Measurements from ENCODE around the gene POU2F2.
A peak's percentile ranks its signal among the peaks of the same experiment; 100 is the strongest.

POU2F2 gene

DNA sequence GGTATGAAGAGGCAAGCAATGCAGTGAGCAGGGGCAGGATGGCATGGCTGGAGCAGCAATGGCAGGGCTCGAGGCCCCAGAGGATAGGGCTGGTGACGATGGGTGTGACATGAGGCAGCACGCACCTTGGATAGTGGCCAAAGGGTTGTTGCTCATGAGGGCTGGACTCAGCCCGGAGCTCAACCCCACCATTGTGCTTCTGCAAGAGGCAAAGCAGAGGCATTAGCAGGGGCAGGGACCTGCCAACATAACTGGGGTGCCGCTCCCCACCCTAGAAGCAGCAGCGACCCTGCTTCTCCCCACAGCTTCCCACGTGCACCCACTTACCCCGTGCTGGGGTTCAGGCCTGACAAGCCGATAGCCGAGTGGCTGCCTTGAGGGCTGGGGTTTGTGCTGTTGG is 40.5 kb downstream of the POU2F2 start:
- no peak overlapping the region for H3K27ac ChIP-seq (ENCODE audit: low read depth, low read length)
- peak overlapping the region in 1 of 2 donors; percentile 16 for H3K4me3 ChIP-seq (ENCODE audit: low read depth in 1 of 2, low read length in 2 of 2)
- H3K4me1 ChIP-seq (ENCODE audit: control insufficient read depth in 1 of 2, insufficient read depth in 2 of 2, low read length in 2 of 2) = peaks cover 10 to 14% of the 10 kb centered on the region in 2 donors
- no peaks in the 10 kb centered on the region for H3K36me3 ChIP-seq (ENCODE audit: control insufficient read depth in 1 of 2, insufficient read depth in 2 of 2, low read length in 2 of 2)
- H3K9ac ChIP-seq (ENCODE audit: low read depth in 1 of 2, low read length in 2 of 2) = no peak overlapping the region
- H3K27me3 ChIP-seq (ENCODE audit: control insufficient read depth in 1 of 2, insufficient read depth in 2 of 2, low read length in 2 of 2) = no peaks in the 10 kb centered on the region
- H3K9me3 ChIP-seq (ENCODE audit: control insufficient read depth in 1 of 2, low read length in 2 of 2) = no peaks in the 10 kb centered on the region

DNA sequence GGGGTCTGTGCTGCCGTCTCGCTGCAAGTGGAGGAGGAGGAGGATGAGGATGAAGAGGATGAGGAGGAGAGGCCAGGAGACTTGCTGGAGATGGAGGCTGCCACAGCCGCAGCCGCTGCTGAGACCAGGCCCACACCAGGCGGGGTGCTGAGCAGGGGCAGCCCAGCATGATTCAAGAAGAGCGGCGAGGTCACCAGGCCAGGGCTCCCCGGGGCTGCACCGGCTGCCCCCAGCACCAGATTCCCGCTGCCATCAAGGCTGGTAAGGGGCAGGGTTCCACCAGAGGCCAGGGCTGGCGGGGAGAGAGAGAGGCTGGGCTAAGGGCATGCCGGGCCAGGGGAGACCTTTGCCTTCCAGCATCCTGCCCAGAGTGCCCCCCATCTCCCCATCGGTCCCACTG is 40.9 kb downstream of the POU2F2 start:
- Histone ChIP-seq H3K4me3 (ENCODE audit: low read depth in 1 of 2, low read length in 2 of 2) (no peak overlapping the region), H3K9ac (ENCODE audit: low read depth in 1 of 2, low read length in 2 of 2) (no peak overlapping the region), H3K36me3 (ENCODE audit: control insufficient read depth in 1 of 2, insufficient read depth in 2 of 2, low read length in 2 of 2) (no peaks in the 10 kb centered on the region), H3K9me3 (ENCODE audit: control insufficient read depth in 1 of 2, low read length in 2 of 2) (no peaks in the 10 kb centered on the region), H3K27me3 (ENCODE audit: control insufficient read depth in 1 of 2, insufficient read depth in 2 of 2, low read length in 2 of 2) (no peaks in the 10 kb centered on the region), H3K27ac (ENCODE audit: low read depth, low read length) (no peak overlapping the region), H3K4me1 (ENCODE audit: control insufficient read depth in 1 of 2, insufficient read depth in 2 of 2, low read length in 2 of 2) (peaks cover 10 to 14% of the 10 kb centered on the region in 2 donors)

DNA sequence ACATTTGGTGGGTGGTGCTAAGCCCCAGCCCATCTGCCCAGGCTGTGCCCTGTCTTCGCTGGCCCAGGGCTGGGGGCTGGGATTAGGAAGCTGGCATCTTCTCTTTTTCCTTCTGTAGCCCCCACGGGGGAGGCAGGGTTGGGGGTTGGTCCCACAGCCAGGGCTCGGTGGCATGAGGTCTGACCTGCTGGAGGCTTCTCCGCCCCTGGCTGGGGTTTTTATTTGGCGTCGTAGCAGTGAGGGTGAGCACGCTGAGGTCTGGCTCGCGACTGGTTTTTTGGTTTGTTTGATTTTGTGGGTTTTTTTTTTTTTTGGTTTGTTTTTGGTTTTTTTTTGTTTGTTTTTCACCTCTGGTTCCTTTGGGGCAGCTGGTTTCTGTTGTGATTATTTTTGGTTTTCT is 41.6 kb downstream of the POU2F2 start:
- Histone ChIP-seq H3K27me3 (ENCODE audit: control insufficient read depth in 1 of 2, insufficient read depth in 2 of 2, low read length in 2 of 2) (no peaks in the 10 kb centered on the region), H3K4me1 (ENCODE audit: control insufficient read depth in 1 of 2, insufficient read depth in 2 of 2, low read length in 2 of 2) (peaks cover 10 to 14% of the 10 kb centered on the region in 2 donors), H3K9me3 (ENCODE audit: control insufficient read depth in 1 of 2, low read length in 2 of 2) (no peaks in the 10 kb centered on the region), H3K27ac (ENCODE audit: low read depth, low read length) (no peak overlapping the region), H3K36me3 (ENCODE audit: control insufficient read depth in 1 of 2, insufficient read depth in 2 of 2, low read length in 2 of 2) (no peaks in the 10 kb centered on the region), H3K4me3 (ENCODE audit: low read depth in 1 of 2, low read length in 2 of 2) (no peak overlapping the region), H3K9ac (ENCODE audit: low read depth in 1 of 2, low read length in 2 of 2) (no peak overlapping the region)

DNA sequence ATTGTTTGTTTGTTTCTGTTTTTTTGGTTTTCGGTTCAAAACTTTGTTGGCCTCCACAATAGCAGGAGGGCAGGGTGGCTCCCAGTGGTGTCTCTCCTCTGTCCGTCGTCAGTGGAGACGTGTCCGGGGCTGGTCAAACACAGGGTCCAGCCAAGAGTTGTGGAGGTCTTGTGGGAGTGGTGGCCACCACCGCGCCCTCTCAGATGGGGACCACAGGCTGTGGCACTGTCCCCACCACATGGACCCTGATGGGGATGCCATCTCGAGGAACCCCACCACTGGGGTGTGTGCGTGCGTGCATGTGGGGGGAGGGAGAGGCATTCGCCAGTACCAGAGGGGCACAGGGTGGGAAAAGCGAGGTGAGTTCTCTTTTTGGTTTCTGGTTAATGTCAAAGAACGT is 42.5 kb downstream of the POU2F2 start:
- no peak overlapping the region for H3K4me3 ChIP-seq (ENCODE audit: low read depth in 1 of 2, low read length in 2 of 2)
- no peaks in the 10 kb centered on the region for H3K36me3 ChIP-seq (ENCODE audit: control insufficient read depth in 1 of 2, insufficient read depth in 2 of 2, low read length in 2 of 2)
- H3K9me3 ChIP-seq (ENCODE audit: control insufficient read depth in 1 of 2, low read length in 2 of 2) = no peaks in the 10 kb centered on the region
- H3K9ac ChIP-seq (ENCODE audit: low read depth in 1 of 2, low read length in 2 of 2) = no peak overlapping the region
- H3K4me1 ChIP-seq (ENCODE audit: control insufficient read depth in 1 of 2, insufficient read depth in 2 of 2, low read length in 2 of 2) = peaks cover 10 to 14% of the 10 kb centered on the region in 2 donors
- H3K27ac ChIP-seq (ENCODE audit: low read depth, low read length) = no peak overlapping the region
- H3K27me3 ChIP-seq (ENCODE audit: control insufficient read depth in 1 of 2, insufficient read depth in 2 of 2, low read length in 2 of 2) = no peaks in the 10 kb centered on the region

GRCh38 chr19:42089191-42089750 is 43.0 kb downstream of the POU2F2 start:
- peaks cover 10 to 14% of the 10 kb centered on the region in 2 donors for H3K4me1 ChIP-seq (ENCODE audit: control insufficient read depth in 1 of 2, insufficient read depth in 2 of 2, low read length in 2 of 2)
- H3K9me3 ChIP-seq (ENCODE audit: control insufficient read depth in 1 of 2, low read length in 2 of 2) = no peaks in the 10 kb centered on the region
- H3K9ac ChIP-seq (ENCODE audit: low read depth in 1 of 2, low read length in 2 of 2) = no peak overlapping the region
- no peak overlapping the region for H3K27ac ChIP-seq (ENCODE audit: low read depth, low read length)
- no peaks in the 10 kb centered on the region for H3K27me3 ChIP-seq (ENCODE audit: control insufficient read depth in 1 of 2, insufficient read depth in 2 of 2, low read length in 2 of 2)
- H3K4me3 ChIP-seq (ENCODE audit: low read depth in 1 of 2, low read length in 2 of 2) = no peak overlapping the region
- no peaks in the 10 kb centered on the region for H3K36me3 ChIP-seq (ENCODE audit: control insufficient read depth in 1 of 2, insufficient read depth in 2 of 2, low read length in 2 of 2)

DNA sequence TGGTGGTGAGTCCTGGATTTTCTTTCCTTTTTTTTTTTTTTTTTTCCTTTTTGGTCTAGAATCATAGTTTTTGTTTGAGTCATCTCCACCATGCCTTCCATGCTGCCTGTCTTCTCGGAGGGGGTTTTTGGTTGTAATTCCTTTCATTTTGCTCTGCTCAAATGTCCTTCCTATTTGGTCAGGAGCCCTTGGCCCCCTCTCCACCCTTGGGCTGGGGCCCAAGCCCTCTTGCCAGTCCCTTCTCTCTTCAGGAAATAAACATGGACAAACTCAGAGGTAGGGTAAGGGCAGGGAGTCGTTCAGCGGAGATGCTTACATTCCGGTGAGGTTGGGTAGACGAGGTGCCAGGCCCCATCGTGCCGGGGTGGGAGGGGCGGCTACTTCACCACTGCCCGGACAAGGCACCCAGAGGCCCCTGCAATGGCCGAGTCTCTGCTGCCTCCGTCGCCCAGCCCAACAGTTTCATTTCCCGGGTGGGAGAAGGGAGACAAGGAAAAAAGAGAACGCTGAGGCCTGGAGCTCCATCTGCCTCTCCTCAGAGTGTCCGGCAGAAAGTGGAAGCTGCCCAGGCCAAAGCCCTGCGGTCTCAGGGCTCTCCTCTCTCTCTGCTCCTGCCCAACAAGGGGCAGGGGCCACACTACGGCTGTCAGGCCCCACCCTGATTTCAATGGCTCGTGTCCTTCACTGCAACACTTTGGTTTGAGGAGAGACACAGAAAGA is 43.6 kb downstream of the POU2F2 start:
- no peak overlapping the region for H3K4me3 ChIP-seq (ENCODE audit: low read depth in 1 of 2, low read length in 2 of 2)
- no peaks in the 10 kb centered on the region for H3K36me3 ChIP-seq (ENCODE audit: control insufficient read depth in 1 of 2, insufficient read depth in 2 of 2, low read length in 2 of 2)
- no peak overlapping the region for H3K9ac ChIP-seq (ENCODE audit: low read depth in 1 of 2, low read length in 2 of 2)
- no peaks in the 10 kb centered on the region for H3K27me3 ChIP-seq (ENCODE audit: control insufficient read depth in 1 of 2, insufficient read depth in 2 of 2, low read length in 2 of 2)
- peaks cover 10 to 14% of the 10 kb centered on the region in 2 donors for H3K4me1 ChIP-seq (ENCODE audit: control insufficient read depth in 1 of 2, insufficient read depth in 2 of 2, low read length in 2 of 2)
- no peaks in the 10 kb centered on the region for H3K9me3 ChIP-seq (ENCODE audit: control insufficient read depth in 1 of 2, low read length in 2 of 2)
- no peak overlapping the region for H3K27ac ChIP-seq (ENCODE audit: low read depth, low read length)

DNA sequence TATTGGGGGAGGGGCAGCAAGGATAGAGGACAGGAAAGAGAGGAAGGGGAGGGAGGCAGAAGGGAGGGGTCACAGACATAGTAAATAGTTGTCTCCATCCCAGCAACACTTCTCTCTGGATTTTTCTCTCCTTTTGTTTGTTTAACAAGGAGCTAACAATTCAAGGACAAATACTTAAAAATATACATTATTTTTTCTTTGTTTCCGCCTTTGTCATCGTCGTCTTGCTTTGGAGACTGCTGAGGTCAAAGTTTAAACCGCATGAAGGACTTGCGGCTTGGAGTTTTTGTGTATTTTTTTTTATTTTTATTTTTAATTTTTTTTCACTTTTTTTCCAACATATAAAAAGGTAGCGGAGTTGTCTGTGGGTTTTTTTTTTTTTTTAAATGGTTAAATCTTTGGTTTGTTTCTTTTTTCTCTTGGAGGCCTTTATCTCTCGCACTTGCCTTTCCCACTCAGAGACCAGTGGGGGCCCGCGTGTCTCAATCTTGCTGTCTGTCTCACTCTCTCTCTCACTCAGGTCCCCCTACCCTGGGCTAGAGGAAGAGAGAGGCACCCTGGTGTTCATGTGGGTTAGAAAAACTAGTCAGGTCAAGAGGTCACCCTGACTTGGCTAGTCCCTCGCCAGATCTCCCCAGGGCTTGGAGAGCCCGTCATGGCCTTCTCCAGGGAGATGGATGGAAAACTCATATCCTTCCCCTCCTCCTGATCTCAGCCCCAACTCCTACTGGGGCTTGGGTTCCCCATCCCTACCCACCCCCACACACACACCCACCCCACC is 45.3 kb downstream of the POU2F2 start:
- no peak overlapping the region for H3K4me3 ChIP-seq (ENCODE audit: low read depth in 1 of 2, low read length in 2 of 2)
- no peaks in the 10 kb centered on the region for H3K9me3 ChIP-seq (ENCODE audit: control insufficient read depth in 1 of 2, low read length in 2 of 2)
- no peaks in the 10 kb centered on the region for H3K36me3 ChIP-seq (ENCODE audit: control insufficient read depth in 1 of 2, insufficient read depth in 2 of 2, low read length in 2 of 2)
- peaks cover 8 to 14% of the 10 kb centered on the region in 2 donors for H3K4me1 ChIP-seq (ENCODE audit: control insufficient read depth in 1 of 2, insufficient read depth in 2 of 2, low read length in 2 of 2)
- H3K27ac ChIP-seq (ENCODE audit: low read depth, low read length) = no peak overlapping the region
- H3K9ac ChIP-seq (ENCODE audit: low read depth in 1 of 2, low read length in 2 of 2) = no peak overlapping the region
- H3K27me3 ChIP-seq (ENCODE audit: control insufficient read depth in 1 of 2, insufficient read depth in 2 of 2, low read length in 2 of 2) = no peaks in the 10 kb centered on the region

GRCh38 chr19:42086188-42086736 is 46.0 kb downstream of the POU2F2 start:
- Histone ChIP-seq H3K9me3 (ENCODE audit: control insufficient read depth in 1 of 2, low read length in 2 of 2) (no peaks in the 10 kb centered on the region), H3K9ac (ENCODE audit: low read depth in 1 of 2, low read length in 2 of 2) (no peak overlapping the region), H3K36me3 (ENCODE audit: control insufficient read depth in 1 of 2, insufficient read depth in 2 of 2, low read length in 2 of 2) (peaks cover 0 to 3% of the 10 kb centered on the region in 2 donors), H3K27me3 (ENCODE audit: control insufficient read depth in 1 of 2, insufficient read depth in 2 of 2, low read length in 2 of 2) (no peaks in the 10 kb centered on the region), H3K27ac (ENCODE audit: low read depth, low read length) (no peak overlapping the region), H3K4me1 (ENCODE audit: control insufficient read depth in 1 of 2, insufficient read depth in 2 of 2, low read length in 2 of 2) (peaks cover 9 to 10% of the 10 kb centered on the region in 2 donors), H3K4me3 (ENCODE audit: low read depth in 1 of 2, low read length in 2 of 2) (no peak overlapping the region)

DNA sequence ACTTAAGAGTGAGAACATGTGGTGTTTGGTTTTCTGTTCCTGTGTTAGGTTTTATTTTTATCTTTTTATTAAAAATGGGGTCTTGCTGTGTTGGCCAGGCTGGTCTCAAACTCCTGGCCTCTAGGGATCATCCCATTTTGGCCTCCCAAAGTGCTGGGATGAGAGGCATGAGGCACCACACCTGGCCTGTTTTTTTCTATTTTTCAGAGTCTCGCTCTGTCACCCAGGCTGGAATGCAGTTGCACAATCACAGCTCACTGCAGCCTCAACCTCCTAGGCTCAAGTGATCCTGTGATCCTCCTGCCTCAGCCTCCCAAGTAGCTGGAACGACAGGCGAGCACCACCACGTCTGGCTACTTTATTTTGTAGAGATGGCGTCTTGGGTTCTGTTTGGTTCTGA is 48.7 kb downstream of the POU2F2 start:
- H3K9ac ChIP-seq (ENCODE audit: low read depth in 1 of 2, low read length in 2 of 2) = no peak overlapping the region
- no peak overlapping the region for H3K4me3 ChIP-seq (ENCODE audit: low read depth in 1 of 2, low read length in 2 of 2)
- peaks cover 21 to 30% of the 10 kb centered on the region in 2 donors for H3K36me3 ChIP-seq (ENCODE audit: control insufficient read depth in 1 of 2, insufficient read depth in 2 of 2, low read length in 2 of 2)
- no peaks in the 10 kb centered on the region for H3K9me3 ChIP-seq (ENCODE audit: control insufficient read depth in 1 of 2, low read length in 2 of 2)
- peaks cover 4 to 10% of the 10 kb centered on the region in 2 donors for H3K4me1 ChIP-seq (ENCODE audit: control insufficient read depth in 1 of 2, insufficient read depth in 2 of 2, low read length in 2 of 2)
- no peaks in the 10 kb centered on the region for H3K27me3 ChIP-seq (ENCODE audit: control insufficient read depth in 1 of 2, insufficient read depth in 2 of 2, low read length in 2 of 2)
- H3K27ac ChIP-seq (ENCODE audit: low read depth, low read length) = no peak overlapping the region

Measured in duodenal mucosa (tissue), 2 donors.